Activated CD8-positive, alpha-beta memory T cell treated with anti-CD3 and anti-CD28 coated beads for 4 hours (primary cell): Measurements from ENCODE around the gene FAM8A1.
"Not testable (repeated sequence)": the region's sequence is repeated elsewhere in the genome, so short reads cannot be mapped to it uniquely, and the experiment has no call there.

Experiments
- DNase-seq, 2 donors: peaks; one replicate each; pipeline ENCODE4 v3.0.0-alpha.2; 2020; ENCODE audit warnings: low read depth in 2 of 2

Gene FAM8A1, protein sequence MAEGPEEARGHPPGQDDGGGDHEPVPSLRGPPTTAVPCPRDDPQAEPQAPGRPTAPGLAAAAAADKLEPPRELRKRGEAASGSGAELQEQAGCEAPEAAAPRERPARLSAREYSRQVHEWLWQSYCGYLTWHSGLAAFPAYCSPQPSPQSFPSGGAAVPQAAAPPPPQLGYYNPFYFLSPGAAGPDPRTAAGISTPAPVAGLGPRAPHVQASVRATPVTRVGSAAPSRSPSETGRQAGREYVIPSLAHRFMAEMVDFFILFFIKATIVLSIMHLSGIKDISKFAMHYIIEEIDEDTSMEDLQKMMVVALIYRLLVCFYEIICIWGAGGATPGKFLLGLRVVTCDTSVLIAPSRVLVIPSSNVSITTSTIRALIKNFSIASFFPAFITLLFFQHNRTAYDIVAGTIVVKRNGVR

DNA sequence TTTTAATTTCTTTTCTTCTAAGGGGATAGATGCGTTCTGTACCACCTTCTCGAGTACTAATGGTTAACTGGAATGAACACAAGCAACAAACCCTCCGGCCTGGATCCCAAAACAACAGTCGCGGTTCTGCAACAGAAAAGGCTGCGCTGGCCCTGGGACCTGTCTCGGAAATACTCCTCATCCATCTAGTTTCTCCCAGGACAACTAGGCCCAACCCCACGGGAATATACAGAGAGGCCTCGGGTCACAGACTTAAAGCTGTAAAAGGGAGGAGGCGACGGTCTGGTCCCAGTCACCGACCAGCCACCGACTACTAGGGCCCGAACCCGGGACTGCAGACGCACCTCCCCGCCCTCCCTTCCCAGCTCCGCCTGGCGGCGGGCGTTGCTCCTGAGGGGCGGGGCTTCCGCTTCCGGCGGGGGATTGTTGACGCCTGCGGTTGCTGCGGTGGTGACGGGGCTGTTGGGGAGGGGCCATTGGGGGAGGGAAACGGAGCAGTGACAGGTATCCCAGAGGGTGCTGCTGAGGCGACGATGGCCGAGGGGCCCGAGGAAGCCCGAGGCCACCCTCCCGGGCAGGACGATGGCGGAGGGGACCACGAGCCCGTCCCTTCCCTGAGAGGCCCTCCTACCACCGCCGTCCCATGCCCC, at the start of gene FAM8A1:
TSS of gene FAM8A1 (plus strand) at position 426 of the 650 bp plus-strand sequence. CDS start at position 534, 108 bp downstream.
- peak; percentile 91 to 93 for DNase-seq

- DNase-seq = no peak
Measured at GRCh38 chr6:17551383-17551958, 48.6 kb upstream of the FAM8A1 start.

- DNase-seq = no peak
Measured at GRCh38 chr6:17552861-17553260, 47.2 kb upstream of the FAM8A1 start.

- DNase-seq = no peak
Measured at GRCh38 chr6:17556014-17556413, 44.1 kb upstream of the FAM8A1 start.

GRCh38 chr6:17562636-17563035, 37.5 kb upstream of the FAM8A1 start:
- no peak for DNase-seq

- no peak for DNase-seq
Measured at GRCh38 chr6:17565399-17565798, 34.7 kb upstream of the FAM8A1 start.

GRCh38 chr6:17574866-17575560, 25.1 kb upstream of the FAM8A1 start:
- no peak for DNase-seq

DNA sequence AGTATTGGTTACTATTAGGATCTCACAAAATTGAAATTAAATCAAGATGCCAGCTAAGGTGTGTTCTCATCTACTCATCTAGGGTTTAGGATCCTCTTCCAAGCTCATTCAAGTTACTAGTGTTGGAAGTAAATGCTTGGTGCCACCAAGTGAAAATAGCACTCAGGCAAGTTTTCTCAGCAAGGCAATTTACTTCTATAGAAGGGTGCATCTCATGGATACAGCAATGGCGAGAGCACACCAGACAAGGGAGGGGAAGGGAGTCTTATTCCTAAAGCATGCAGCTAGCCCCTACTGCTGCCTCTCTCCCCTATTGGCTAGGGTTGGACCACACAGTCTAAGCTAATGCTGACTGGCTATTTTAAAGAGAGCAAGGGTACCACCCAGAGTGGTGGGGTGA, 23.0 kb upstream of the FAM8A1 start:
- DNase-seq = no peak

DNA sequence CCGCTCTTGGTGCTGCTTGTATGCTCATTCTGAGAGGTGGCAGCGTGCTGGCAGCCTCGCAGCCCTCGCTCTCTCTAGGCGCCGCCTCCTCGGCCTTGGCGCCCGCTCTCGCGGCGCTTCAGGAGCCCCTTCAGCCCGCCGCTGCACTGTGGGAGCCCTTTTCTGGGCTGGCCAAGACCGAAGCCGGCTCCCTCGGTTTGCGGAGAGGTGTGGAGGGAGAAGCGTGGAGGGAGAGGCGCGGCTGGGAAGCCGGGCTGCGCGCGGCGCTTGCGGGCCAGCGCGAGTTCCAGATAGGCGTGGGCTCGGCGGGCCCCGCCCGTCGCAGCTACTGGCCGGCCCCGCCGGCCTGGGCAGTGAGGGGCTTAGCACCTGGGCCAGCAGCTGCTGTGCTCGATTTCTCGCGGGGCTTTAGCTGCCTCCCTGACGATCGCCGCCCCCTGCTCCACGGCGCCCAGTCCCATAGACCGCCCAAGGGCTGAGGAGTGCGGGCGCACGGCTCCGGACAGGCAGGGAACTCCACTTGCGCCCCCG, 19.5 kb upstream of the FAM8A1 start:
- DNase-seq = no peak

- DNase-seq = not testable (repeated sequence)
Measured at GRCh38 chr6:17581282-17581681, 18.8 kb upstream of the FAM8A1 start.

DNA sequence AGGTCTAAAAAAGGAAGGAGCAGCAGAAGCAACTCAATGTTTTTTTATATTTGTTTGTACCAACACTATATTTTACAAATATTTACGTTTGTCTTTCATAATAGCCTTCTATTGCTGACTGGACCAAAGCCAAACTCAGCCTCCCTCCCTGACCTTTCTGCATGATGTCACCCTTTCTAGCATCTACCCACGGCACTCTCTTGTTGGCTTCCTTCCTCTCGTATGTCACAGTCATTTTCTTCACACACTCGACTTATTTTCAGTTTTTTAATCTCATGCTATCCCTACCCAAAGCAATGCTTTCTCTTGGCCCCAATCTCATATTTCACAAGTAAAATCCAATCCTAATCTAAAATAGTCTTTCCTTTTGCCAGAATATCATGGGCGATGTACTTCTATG, 16.3 kb upstream of the FAM8A1 start:
- no peak for DNase-seq

- DNase-seq = no peak
Measured at GRCh38 chr6:17584241-17584803, 15.8 kb upstream of the FAM8A1 start.

DNA sequence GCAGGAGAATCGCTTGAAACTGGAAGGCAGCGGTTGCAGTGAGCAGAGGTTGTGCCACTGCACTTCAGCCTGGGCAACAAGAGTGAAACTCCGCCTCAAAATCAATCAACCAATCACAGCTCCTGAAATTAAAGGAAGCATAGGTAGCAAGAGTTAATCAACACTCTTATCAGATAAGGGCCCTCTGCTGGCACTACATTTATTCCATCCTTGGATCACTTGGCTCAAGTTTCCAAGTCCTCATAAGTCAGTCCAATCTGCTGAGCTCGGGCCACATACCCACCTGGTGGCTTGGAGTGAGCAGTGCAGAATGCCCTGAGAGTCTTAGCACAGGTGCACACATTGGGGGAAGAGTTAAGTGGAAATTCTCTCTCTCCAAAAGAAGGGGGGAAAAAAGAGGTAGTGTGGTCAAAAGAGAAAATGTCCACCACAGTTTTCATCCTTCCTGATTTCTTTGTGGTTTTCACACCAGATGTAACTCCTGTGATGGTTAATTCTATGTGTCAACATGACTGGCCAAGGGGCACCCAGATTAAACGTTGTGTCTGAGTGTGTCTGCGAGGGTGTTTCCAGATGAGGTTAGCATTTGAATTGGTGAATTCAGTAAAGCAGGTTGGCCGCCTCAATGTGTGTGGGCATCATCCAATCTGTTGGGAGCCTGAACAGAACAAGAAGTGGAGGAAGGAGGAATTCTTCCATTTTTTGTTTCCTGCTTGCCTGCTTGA, 14.2 kb upstream of the FAM8A1 start:
- DNase-seq = no peak

- DNase-seq = not testable (repeated sequence)
Measured at GRCh38 chr6:17586623-17587022, 13.5 kb upstream of the FAM8A1 start.

DNA sequence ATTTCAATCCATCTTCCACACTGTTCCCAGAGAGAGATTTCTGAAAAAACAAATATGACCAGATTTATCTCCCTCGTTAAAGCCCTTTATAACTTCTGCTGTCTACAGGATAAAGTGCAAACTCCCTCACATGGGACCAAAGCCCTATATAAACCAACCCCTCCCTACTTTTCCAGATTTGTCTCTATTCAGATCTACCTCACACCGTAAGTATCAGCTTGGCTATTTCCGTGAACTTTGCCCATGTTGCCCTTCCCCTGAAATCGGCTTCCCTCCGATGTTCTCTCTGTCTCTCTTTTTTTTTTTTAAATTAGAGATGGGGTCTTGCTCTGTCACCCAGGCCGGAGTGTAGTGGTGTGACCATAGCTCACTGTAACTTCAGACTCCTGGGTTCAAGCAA, 12.1 kb upstream of the FAM8A1 start:
- no peak for DNase-seq

DNA sequence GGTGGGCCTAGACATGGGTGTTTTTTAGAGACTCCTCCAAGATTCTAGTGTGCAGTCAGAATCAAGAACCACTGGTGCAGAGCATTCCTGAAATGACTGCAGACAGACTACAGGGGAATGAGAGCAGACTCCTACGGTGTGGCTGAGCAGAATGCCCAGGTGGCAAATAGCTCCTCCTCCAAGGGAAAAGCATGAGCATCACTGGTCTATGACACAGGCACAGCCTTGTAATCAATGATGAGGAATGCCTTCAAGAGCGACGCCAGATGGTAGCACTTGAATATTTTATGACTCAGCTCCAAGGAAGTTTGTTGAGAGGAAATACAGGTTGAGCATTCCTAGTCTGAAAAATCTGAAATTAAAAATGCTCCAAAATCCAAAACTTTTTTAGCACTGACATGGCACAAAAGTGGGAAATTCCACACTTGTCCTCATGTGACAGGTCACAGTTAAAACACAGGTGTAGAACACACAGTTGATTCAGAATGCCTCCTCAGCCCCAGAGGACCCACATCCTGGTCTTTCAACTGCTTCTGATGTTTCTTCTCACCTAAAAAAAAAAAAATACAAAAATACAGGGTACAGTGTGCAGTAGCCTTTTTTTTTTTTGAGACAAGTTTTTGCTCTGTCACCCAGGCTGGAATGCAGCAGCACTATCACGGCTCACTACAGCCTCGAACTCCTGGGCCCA, 10.6 kb upstream of the FAM8A1 start:
- no peak for DNase-seq

GRCh38 chr6:17591287-17591686, 8.8 kb upstream of the FAM8A1 start:
- no peak for DNase-seq

- no peak for DNase-seq
Measured at GRCh38 chr6:17593246-17593645, 6.9 kb upstream of the FAM8A1 start.

- no peak for DNase-seq
Measured at GRCh38 chr6:17596085-17596484, 4.0 kb upstream of the FAM8A1 start.
